GM12865 (cell line): Measurements from ENCODE around the gene NDUFS7.

Experiments used
- DNase-seq: peaks from one replicate; pipeline ENCODE4 v3.0.0; 2010; ENCODE audit warnings: low read depth
- H3K4me3 ChIP-seq: 2 replicates; pipeline ENCODE4 v1.5.1; 2011; ENCODE audit warnings: mild to moderate bottlenecking, low read depth, low read length, control low read depth
- CTCF ChIP-seq: IDR thresholded peaks from 2 replicates; pipeline ENCODE4 v1.5.1; 2011; ENCODE audit warnings: low read length, control low read depth, low read depth, inconsistent platforms; ENCODE audit not compliant: insufficient read depth; ENCODE audit errors: missing control alignments

Gene NDUFS7

GRCh38 chr19:1373534-1374249 is 10.0 kb upstream of the NDUFS7 start:
- no peak for DNase-seq
- no peak overlapping the region for H3K4me3 ChIP-seq
- no peak for TF ChIP-seq CTCF

DNA sequence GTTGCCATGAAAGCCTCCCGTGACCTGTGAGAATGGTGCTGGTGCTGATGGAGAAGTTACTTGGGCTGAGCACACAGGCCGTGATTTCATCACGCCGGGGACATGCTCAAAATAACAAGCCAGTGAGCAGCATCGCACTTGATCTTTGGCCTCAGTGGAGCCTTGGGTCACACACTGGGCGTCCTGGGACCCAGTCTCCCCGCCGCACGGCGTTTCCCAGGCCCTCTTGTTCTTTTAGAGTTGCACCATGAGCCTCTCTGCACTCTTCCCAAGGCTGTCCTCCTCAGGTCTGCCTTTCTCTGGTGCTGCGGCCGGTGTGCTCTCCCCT is 9.5 kb upstream of the NDUFS7 start:
- DNase-seq, result no peak
- no peak for TF ChIP-seq CTCF
- no peak overlapping the region for H3K4me3 ChIP-seq

GRCh38 chr19:1376415-1376805 is 7.3 kb upstream of the NDUFS7 start:
- TF ChIP-seq CTCF, result no peak
- DNase-seq, result no peak
- no peak overlapping the region for H3K4me3 ChIP-seq

DNA sequence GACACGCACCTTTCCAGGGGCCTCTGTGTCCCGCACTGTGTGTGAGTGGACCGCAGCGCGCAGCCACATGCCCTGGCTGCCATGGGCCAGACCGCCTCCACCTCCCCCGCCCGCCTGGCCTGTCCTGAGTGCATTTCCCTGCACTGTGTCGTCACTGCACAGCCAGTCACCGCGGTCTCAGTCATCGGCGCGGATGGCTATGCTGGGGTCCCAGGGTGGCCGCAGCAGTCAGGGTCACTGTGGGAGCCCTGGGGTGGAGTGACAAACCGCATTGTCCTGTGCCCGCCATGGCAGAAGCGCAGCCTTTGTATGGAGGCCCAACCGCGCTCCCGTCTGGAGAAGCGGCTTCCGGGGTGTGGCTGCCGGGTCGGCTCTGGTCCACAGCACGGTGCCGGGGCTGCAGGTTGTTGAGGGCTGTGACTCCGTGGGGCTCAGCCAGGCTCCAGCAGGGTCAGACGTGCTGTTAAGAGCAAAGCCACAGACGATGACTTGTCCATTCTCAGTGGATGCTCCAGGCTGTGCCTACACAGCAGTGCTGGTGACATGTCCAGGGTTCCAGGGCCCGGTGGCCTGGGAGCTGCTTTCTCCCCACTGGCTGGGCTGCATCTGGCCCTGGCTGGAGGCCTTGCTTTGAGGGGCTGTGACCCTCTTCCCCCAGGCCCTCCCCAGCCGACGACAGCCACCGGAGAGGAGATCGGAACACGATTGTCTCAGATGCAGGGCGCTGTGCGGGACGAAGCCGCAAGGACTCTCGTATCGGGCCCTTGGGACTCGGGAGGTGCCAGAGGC is 6.3 kb upstream of the NDUFS7 start:
- H3K4me3 ChIP-seq, result no peak overlapping the region
- TF ChIP-seq CTCF, result no peak
- no peak for DNase-seq

GRCh38 chr19:1377965-1378785 is 5.5 kb upstream of the NDUFS7 start:
- DNase-seq, result no peak
- H3K4me3 ChIP-seq, result no peak overlapping the region
- TF ChIP-seq CTCF, result no peak

DNA sequence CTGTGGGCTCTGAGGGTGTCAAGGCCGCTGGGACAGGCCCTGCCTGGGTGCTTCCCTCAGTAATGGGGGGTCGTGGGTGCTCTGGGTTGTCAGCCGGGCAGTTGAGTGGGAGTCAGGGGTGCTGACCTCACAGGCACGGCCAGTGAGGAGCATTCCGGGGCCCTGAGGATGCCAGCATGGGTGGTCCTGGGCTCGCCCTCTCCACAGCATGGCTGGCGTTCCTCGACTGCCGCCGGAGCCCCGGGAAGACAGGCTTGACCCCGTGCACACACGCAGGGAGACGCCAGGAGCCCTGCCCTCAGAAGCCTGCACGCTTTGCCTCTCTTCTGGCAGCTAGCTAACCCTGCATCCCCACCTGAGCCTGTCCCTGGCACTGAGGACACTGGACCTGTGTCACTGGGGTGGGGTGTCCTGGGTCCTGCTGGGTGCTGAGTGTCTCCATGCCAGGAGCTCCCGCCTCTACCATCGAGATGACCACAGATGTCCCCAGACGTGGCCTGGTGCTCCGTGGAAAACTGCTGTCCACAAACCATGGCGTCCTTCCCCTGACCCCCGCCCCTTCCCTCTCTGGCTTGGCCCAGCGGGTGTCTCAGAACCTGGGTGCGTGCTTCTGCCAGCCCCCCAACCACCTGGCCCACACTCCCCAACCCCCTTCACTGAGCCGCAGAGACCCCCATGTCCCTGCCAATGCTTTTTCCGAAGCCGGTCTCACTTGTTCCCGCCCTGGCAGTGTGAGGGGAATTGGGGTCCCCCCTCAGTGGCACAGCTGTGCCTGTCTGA is 4.4 kb upstream of the NDUFS7 start:
- no peak overlapping the region for H3K4me3 ChIP-seq
- no peak for TF ChIP-seq CTCF
- no peak for DNase-seq
